ENCODE measurements around the gene ELOVL5. TPM values are rescaled to one million over a fixed set of nuclear protein-coding genes. Genes with fewer than 3 reads are reported as not detected.

Gene ELOVL5
- total RNA-seq, 2 donors from 2014 or later: 103 to 108 TPM

- Histone ChIP-seq H3K27me3 (ENCODE audit: control insufficient read depth, insufficient read depth, low read length, poor library complexity, severe bottlenecking) (no peaks in the 10 kb centered on the region), H3K9me3 (ENCODE audit: control insufficient read depth, low read length) (no peaks in the 10 kb centered on the region), H3K4me3 (ENCODE audit: low read length) (no peak overlapping the region), H3K27ac (ENCODE audit: low read depth, low read length) (no peak overlapping the region), H3K4me1 (ENCODE audit: control insufficient read depth, insufficient read depth, low read length) (no peaks in the 10 kb centered on the region), H3K9ac (ENCODE audit: extremely low read depth, low read length, poor library complexity, severe bottlenecking) (no peak overlapping the region), H3K36me3 (ENCODE audit: control insufficient read depth, insufficient read depth, low read length) (no peaks in the 10 kb centered on the region)
- DNase-seq: no peak
- WGBS, 2 experiments (ENCODE audit: insufficient coverage in 1 of 2, insufficient read length in 1 of 2): 88% methylated on average over 2 of the region's 2 CpGs
- no peaks in the 10 kb centered on the region for H3K4me1 Mint-ChIP-seq
- peaks cover 4% of the 10 kb centered on the region for H3K9me3 Mint-ChIP-seq
- H3K27me3 Mint-ChIP-seq (ENCODE audit: insufficient read depth): no peaks in the 10 kb centered on the region
- TF ChIP-seq, protein P1, sequence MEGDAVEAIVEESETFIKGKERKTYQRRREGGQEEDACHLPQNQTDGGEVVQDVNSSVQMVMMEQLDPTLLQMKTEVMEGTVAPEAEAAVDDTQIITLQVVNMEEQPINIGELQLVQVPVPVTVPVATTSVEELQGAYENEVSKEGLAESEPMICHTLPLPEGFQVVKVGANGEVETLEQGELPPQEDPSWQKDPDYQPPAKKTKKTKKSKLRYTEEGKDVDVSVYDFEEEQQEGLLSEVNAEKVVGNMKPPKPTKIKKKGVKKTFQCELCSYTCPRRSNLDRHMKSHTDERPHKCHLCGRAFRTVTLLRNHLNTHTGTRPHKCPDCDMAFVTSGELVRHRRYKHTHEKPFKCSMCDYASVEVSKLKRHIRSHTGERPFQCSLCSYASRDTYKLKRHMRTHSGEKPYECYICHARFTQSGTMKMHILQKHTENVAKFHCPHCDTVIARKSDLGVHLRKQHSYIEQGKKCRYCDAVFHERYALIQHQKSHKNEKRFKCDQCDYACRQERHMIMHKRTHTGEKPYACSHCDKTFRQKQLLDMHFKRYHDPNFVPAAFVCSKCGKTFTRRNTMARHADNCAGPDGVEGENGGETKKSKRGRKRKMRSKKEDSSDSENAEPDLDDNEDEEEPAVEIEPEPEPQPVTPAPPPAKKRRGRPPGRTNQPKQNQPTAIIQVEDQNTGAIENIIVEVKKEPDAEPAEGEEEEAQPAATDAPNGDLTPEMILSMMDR (conservative IDR thresholded peaks at IDR 0.05): no peak
- no peak overlapping the region for H3K27ac Mint-ChIP-seq
- no peak overlapping the region for H3K4me3 Mint-ChIP-seq
- no peaks in the 10 kb centered on the region for H3K36me3 Mint-ChIP-seq (ENCODE audit: low read depth)
Observed at GRCh38 chr6:53240761-53241160, 108.0 kb downstream of the ELOVL5 start.

GRCh38 chr6:53240139-53240538 lies 108.6 kb downstream of the ELOVL5 start:
- Histone ChIP-seq H3K9ac (ENCODE audit: extremely low read depth, low read length, poor library complexity, severe bottlenecking) (no peak overlapping the region), H3K9me3 (ENCODE audit: control insufficient read depth, low read length) (no peaks in the 10 kb centered on the region), H3K4me1 (ENCODE audit: control insufficient read depth, insufficient read depth, low read length) (no peaks in the 10 kb centered on the region), H3K27ac (ENCODE audit: low read depth, low read length) (no peak overlapping the region), H3K36me3 (ENCODE audit: control insufficient read depth, insufficient read depth, low read length) (no peaks in the 10 kb centered on the region), H3K27me3 (ENCODE audit: control insufficient read depth, insufficient read depth, low read length, poor library complexity, severe bottlenecking) (no peaks in the 10 kb centered on the region), H3K4me3 (ENCODE audit: low read length) (no peak overlapping the region)
- no peaks in the 10 kb centered on the region for H3K27me3 Mint-ChIP-seq (ENCODE audit: insufficient read depth)
- TF ChIP-seq, protein P1 (conservative IDR thresholded peaks at IDR 0.05): no peak
- WGBS, 2 experiments (ENCODE audit: insufficient coverage in 1 of 2, insufficient read length in 1 of 2): 94 to 96% methylated on average over 3 of the region's 3 CpGs
- no peaks in the 10 kb centered on the region for H3K36me3 Mint-ChIP-seq (ENCODE audit: low read depth)
- DNase-seq: no peak
- no peak overlapping the region for H3K4me3 Mint-ChIP-seq
- no peak overlapping the region for H3K27ac Mint-ChIP-seq
- no peaks in the 10 kb centered on the region for H3K4me1 Mint-ChIP-seq
- H3K9me3 Mint-ChIP-seq: peaks cover 4% of the 10 kb centered on the region

DNA sequence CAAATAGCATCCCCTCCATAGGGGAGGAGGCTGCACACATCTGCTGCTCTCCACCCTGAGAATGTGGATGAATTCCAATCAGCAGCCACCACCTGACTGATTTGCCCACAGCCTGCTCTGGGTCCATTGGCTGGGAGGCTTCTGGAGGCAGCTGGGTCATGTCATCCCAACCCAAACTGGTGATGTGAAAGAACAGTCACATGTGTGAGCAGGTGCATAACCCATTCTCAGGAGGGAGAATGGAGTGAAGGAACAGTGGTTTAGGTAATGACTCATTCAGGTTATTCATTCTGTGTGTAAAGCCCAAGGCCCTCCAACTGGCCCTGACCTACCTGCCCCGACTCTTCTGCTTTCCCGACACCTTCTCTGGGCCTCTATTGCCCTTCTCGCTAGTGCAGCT lies 109.2 kb downstream of the ELOVL5 start:
- Histone ChIP-seq H3K4me1 (ENCODE audit: control insufficient read depth, insufficient read depth, low read length) (no peaks in the 10 kb centered on the region), H3K27me3 (ENCODE audit: control insufficient read depth, insufficient read depth, low read length, poor library complexity, severe bottlenecking) (no peaks in the 10 kb centered on the region), H3K9ac (ENCODE audit: extremely low read depth, low read length, poor library complexity, severe bottlenecking) (no peak overlapping the region), H3K36me3 (ENCODE audit: control insufficient read depth, insufficient read depth, low read length) (no peaks in the 10 kb centered on the region), H3K9me3 (ENCODE audit: control insufficient read depth, low read length) (no peaks in the 10 kb centered on the region), H3K27ac (ENCODE audit: low read depth, low read length) (no peak overlapping the region), H3K4me3 (ENCODE audit: low read length) (no peak overlapping the region)
- 85 to 88% methylated on average over 2 to 3 of the region's 3 CpGs for WGBS, 2 experiments (ENCODE audit: insufficient coverage in 1 of 2, insufficient read length in 1 of 2)
- TF ChIP-seq, protein P1 (conservative IDR thresholded peaks at IDR 0.05): no peak
- H3K4me1 Mint-ChIP-seq: no peaks in the 10 kb centered on the region
- H3K9me3 Mint-ChIP-seq: peaks cover 4% of the 10 kb centered on the region
- no peak overlapping the region for H3K4me3 Mint-ChIP-seq
- H3K36me3 Mint-ChIP-seq (ENCODE audit: low read depth): no peaks in the 10 kb centered on the region
- no peaks in the 10 kb centered on the region for H3K27me3 Mint-ChIP-seq (ENCODE audit: insufficient read depth)
- no peak overlapping the region for H3K27ac Mint-ChIP-seq
- DNase-seq: no peak
